ENCODE measurements around the gene IQCE. TPM values are rescaled to one million over a fixed set of nuclear protein-coding genes. Genes with fewer than 3 reads are reported as not detected.
A peak's percentile ranks its signal among the peaks of the same experiment; 100 is the strongest.

The IQCE gene
- total RNA-seq, 2 donors from 2014 or later: 28.5 to 30.5 TPM

GRCh38 chr7:2646680-2647571, 88.1 kb downstream of the IQCE start:
- no peak for ATAC-seq
- intact Hi-C loops (cut with DNase I, micrococcal nuclease): no loop called here
- DNase-seq: no peak

DNA sequence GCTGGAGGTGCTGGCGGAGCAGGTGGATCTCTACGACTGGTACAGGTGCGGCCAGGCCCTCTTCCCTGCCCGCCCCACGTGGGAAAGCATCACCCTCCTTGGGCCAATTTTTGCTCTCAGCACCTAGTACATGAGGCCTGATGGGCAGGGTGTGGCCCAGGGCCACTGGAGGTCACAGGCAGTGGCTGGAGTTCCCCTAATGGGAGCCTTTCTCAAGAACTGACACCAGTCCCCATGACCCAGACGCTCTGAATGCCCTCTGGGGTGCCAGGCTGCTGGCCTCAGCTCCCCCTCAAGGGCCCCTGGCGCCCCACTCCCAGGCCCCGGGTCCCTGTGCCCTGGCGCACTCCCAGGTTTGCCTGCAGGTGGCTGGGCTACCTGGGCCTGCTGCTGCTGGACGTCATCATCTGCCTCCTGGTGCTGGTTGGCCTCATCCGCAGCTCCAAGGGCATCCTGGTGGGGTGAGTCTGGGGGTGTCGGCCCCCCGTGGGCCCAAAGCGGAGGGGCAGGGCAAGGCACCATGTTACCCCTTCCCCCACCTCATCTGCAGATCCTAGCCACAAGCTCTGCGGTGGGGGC, 88.9 kb downstream of the IQCE start:
- intact Hi-C loops (cut with DNase I, micrococcal nuclease): no loop called here
- DNase-seq (no peak), ATAC-seq (no peak)

DNA sequence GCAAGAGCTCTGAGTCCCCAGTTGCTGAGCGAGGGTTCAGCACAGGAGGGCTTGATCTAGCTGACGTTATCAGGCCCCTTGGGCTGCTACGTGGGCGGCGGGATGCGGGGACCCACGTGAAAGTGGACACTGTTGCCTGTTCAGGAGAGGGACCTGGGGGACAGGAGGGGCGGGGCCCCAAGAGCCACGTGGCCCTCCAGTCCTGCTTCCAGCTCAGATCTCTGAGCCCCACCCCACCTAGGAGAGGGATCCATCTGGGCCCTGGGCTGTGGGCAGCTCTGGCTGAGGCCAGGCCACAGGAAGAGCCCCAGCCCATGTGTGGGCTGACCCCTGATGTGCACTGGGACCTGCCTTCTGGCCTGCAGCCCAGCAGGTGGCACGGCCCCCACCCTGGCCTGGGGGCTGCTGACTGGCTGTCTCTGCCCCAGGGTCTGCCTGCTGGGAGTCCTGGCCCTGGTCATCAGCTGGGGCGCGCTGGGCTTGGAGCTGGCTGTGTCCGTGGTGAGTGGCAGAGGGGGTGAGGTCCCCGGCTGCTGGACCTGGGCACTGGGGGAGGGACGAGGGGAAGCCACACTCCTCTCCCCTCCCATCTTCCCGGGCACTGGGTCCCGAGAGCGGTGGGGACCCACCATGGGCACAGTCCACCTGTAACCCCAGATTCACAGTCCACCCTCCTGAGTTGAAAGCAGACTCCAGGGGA, 90.5 kb downstream of the IQCE start:
- ATAC-seq (no peak), DNase-seq (no peak)
- intact Hi-C loops (cut with DNase I, micrococcal nuclease): no loop called here

GRCh38 chr7:2649991-2650390, 91.2 kb downstream of the IQCE start:
- intact Hi-C loops (cut with DNase I, micrococcal nuclease): no loop called here
- DNase-seq: no peak
- no peak for ATAC-seq

DNA sequence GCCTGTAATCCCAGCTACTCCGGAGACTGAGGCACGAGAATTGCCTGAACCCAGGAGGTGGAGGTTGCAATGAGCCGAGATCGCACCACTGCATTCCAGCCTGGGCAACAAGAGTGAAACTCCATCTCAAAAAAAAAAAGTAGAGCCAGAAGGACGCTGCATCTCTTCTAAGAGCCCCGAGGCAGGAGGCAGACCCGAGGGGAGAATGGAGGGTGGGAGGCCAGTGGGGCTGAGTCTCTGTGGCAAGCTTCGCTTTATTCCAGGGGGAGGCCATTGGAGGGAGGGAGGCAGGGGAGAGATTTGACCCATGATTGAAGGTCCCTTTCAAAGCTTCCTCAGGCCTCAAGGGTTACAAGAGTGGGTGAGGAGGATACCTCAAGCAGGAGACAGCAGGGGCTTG, 91.7 kb downstream of the IQCE start:
- DNase-seq (no peak), ATAC-seq (no peak)
- intact Hi-C loops (cut with DNase I, micrococcal nuclease): no loop called here

- DNase-seq: peak in 1 of 2 donors; percentile 24
- intact Hi-C loops (cut with DNase I, micrococcal nuclease): no loop called here
- ATAC-seq: peak; percentile 13
These were observed 92.6 kb downstream of the IQCE start for GRCh38 chr7:2651336-2651735.

DNA sequence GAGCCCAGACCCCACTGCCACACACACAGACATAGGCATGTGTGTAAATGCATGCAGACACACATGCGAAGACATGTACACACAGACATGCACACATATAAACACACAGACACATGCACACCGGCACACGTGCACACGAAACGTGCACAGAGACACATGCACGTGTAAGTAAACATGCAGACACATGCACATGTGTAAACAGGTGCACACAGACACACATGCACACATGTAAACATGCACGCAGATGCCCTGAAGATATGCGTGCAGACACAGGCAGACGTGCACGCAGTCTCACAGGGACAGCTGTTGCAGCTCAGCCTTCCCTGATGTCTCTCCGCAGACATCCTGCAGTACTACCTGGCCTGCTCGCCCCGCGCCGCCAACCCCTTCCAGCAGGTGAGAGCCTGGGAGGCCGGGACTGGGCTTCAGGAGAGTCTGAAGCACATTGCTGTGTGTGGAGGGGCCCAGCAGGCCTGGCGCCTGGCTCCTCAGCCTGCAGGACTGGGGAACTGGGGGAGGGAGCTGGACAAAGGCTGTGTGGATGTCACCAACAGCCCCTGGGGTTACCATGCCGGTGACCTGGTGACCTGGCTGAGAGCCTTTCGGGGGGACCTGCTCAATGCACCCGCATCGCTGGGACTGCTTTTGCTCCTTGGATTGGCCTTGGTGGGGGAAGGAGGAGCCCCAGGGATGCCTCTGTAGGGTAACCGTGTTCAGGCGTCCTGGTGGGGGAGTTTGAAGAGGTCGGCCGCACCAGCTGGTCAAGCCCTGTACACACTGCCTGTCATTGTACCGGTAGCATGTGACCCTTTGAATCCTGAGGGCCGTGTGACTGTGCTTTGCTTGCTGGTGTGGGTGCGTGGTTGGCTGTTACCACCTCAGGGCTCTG, 93.3 kb downstream of the IQCE start:
- no peak for ATAC-seq
- no peak for DNase-seq
- intact Hi-C loops (cut with DNase I, micrococcal nuclease): no loop called here

DNA sequence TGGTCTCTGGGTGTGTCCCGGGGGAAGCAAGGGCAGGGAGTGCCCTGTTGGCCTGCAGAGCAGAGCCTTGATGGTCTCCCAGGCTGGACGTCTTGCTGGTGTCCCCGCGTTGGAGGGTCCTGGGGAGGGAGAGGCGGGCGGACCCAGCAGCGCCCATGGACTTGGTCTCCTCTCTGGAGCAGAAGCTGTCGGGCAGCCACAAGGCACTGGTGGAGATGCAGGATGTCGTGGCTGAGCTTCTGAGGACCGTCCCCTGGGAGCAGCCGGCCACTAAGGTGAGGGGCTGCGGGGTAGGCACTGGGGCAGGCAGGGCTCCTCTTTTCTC, 93.9 kb downstream of the IQCE start:
- no peak for DNase-seq
- intact Hi-C loops (cut with DNase I, micrococcal nuclease): no loop called here
- ATAC-seq: no peak

DNA sequence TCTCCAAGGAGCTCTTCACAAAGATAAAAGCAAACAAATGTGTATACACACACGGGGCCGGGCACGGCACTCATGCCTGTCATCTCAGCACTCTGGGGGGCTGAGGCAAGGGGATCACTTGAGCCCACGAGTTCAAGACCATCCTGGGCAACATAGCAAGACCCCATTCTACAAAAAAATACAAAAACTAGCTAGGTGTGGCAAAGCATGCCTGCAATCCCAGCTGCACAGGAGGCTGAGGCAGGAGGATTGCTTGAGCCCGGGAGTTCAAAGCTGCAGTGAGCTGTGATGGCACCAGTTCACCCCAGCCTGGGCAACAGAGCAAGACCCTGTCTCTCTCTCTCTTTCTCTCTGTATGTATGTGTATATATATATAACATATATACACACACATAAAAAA, 95.3 kb downstream of the IQCE start:
- intact Hi-C loops (cut with DNase I, micrococcal nuclease): no loop called here
- ATAC-seq (no peak), DNase-seq (no peak)

DNA sequence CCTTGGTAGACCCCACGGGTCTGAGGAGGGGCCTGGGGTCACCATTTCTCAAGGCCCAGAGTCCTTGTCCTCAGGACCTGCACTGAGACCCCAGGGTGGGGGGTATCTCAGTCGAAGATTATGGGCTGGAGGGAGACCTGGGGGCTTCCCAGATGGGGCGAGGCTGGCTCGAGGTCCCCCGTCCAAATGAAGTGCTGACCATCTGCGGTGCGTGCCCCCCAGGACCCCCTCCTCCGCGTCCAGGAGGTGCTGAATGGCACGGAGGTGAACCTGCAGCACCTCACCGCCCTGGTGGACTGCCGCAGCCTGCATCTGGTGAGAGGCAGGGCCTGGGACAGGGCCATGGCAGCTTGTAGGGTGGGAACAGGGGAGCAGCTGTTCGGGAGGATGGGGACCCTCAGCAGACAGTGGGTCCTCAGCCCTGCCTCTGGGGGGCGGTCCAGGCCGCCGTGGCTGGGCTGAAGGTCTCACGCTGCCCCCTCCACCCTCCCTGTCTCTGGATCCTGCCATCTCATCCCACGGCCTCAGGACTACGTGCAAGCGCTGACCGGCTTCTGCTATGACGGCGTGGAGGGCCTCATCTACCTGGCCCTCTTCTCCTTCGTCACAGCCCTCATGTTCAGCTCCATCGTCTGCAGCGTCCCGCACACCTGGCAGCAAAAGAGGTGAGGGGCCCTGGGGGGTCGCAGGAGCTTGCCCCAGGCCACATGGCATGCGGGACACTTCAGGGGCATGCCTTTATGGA, 97.3 kb downstream of the IQCE start:
- intact Hi-C loops (cut with DNase I, micrococcal nuclease): no loop called here
- no peak for DNase-seq
- no peak for ATAC-seq

GRCh38 chr7:2657208-2657607, 98.4 kb downstream of the IQCE start:
- DNase-seq: no peak
- intact Hi-C loops (cut with DNase I, micrococcal nuclease): no loop called here

DNA sequence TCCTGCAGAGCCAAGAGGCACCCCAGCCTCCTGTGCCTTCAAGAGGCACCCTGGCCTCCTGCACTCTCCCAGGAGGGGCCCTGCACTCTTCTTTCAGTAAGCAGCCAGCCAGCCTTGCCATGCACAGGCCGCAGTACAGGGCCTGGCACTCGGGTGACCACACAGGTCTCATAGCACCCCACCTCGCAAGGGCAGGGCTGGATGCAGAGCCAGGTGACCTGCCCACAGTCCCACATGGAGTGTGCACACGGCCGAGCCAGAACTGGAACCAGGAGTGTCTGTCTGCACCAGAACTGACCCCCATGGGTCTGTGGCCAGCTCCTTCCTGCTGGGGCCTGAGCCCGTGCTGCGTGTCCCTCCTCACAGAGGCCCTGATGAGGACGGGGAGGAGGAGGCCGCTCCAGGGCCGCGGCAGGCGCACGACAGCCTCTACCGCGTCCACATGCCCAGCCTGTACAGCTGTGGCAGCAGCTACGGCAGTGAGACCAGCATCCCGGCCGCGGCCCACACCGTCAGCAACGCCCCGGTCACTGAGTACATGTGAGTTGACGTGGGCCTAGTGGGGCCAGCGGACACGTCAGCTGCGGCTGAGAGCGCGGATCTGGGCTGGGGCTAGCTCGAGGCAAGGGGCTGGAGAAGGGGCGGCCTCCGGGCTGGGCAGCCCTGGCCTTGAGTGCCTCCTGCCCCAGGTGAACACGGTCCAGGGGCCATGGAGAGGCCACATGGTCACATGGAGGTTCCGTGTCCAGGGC, 99.3 kb downstream of the IQCE start:
- DNase-seq: no peak
- intact Hi-C loops (cut with DNase I, micrococcal nuclease): no loop called here
- no peak for ATAC-seq

More at GRCh38 chr7:2657208-2657607, 98.4 kb downstream of the IQCE start:
- no peak for ATAC-seq

- DNase-seq (no peak), ATAC-seq (no peak)
- intact Hi-C loops (cut with DNase I, micrococcal nuclease): no loop called here
These were observed 100.2 kb downstream of the IQCE start for GRCh38 chr7:2658941-2659340.

DNA sequence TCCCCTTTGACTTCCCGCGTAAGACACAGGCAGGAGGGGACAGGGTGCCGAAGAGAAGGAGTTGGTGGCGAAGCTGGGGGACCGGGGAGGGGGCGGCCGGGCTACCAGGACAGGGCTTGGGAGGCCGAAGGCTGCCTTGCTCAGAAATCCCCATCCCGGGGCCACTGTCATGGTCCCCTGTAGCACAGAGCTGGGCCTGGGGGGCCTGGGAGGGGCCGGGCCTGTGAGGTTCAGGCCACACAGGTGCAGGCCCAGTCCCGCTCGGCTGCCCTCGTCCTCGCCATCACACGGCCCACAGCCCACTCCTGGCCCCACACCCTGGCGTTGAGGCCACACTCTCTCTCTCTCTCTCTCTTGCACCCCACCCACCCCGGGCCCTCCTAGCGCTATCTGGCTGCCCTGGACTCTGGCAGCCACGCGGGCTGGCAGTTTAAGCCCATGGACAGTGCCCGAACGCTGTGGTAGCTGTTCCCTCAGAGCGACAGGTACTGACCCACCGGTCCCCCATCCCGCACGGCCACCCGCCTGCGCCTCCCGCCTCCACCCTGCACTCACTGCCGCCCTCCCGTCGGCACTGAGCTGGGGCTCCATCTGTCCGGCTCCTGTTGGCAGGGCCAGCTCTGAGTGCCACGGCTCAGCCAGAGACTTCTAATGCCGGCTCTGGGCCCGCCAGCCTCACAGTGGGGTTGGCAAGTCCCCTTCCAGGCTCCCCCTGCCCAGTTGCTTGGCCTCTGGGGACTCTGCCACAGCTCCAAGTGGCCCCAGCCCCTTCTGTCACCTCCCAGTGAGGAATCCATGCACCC, 101.0 kb downstream of the IQCE start:
- DNase-seq: no peak
- ATAC-seq: no peak
- intact Hi-C loops (cut with DNase I, micrococcal nuclease): no loop called here

DNA sequence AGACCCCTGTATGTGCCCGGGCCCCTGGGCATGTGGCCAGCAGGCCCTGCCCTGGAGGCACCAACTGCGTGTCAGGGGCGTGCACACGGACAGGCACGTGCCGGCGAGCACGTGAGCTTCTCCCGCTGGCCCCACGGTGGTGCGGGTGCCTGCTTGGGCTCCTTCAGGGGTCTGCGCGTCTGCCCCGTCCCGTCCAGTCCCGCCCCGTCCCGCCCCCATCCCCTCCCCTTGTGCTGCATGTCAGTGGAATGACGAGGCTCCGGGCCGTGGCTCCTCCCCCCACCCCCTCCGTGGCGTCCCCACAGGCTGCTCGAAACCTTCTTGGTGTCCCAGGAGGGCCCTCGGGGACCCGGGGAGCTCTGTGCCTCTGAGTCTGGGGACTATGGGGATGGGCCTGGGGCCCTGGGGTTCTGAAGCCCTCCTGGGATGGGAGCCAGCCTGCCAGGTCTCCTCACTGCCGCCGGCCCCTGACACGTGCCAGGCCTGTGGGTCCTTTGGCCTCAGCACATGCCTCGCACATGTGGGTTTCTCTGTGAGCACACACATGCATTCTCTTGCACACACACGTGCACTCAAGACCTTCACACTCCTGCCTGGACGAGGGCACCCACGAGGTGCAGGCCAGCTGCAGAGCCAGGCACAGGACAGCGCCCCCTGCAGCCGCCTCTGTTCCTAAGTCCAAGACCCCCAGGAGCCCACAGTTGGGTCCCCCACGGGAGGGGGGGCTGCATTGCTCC, 101.7 kb downstream of the IQCE start:
- DNase-seq: no peak
- intact Hi-C loops (cut with DNase I, micrococcal nuclease): no loop called here
- no peak for ATAC-seq

- intact Hi-C loops (cut with DNase I, micrococcal nuclease): no loop called here
These were observed 102.3 kb downstream of the IQCE start for GRCh38 chr7:2661096-2661449.

More at GRCh38 chr7:2661096-2661449, 102.3 kb downstream of the IQCE start:
- no peak for ATAC-seq
- no peak for DNase-seq

Data from left colon (tissue), 2 donors.